Dermis blood vessel endothelial cell (primary cell): ENCODE measurements around the gene APOBEC3A. TPM values are rescaled to one million over a fixed set of nuclear protein-coding genes. Genes with fewer than 3 reads are reported as not detected.
A peak's percentile ranks its signal among the peaks of the same experiment; 100 is the strongest.
"Not testable (repeated sequence)": the region's sequence is repeated elsewhere in the genome, so short reads cannot be mapped to it uniquely, and the experiment has no call there.

ENCODE experiments used
- DNase-seq: peaks from one replicate; pipeline ENCODE4 v3.0.0; 2010
- total RNA-seq: library from RNA; depleted of rRNA; stranded (reverse); fragments of >200 nt; gene quantifications from 2 replicates; pipeline ENCODE4 v1.2.3, GENCODE V29; 2014

Gene APOBEC3A
- total RNA-seq, 1 donor from 2014 or later = not detected

DNA sequence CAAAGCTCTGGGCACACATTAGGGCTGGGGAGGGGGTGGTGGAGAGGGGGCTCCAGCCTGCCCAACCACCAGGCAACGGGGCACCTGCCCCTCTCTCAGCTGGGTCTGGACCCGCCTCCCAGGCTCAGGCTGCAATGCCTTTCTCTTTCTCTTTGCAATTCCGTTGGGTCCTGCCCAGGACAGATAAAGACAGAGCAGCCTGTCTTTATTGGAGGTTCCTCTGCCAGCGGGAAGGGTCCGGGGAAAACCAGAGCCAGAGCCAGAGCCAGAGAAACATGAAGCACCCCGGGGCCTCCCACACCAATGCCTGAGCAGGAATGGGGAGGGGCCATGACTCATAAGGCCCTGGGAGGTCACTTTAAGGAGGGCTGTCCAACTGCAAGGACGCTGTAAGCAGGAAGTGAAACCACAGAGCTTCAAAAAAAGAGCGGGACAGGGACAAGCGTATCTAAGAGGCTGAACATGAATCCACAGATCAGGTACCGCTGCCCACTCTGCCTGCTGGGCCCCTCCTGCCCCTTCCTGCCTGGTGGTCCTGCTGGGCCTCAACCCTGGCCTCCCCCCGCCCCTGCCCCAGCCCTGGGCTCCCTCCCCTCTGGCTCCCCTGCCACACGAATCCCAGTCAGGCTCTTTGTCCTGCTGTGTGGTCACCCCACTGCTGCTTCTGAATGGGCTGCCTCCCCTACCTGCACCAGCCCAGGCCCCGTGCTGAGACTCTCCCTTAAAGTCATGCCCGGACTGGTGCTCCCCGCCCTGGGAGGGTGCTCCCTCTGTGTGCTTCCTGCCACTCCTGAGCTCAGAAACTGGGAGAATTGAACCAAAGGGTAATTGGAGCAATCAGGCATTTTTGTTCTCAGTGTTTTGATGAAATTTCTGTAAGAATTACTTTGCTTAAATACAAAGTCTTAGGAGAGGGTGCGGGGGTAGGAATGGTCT is 24.9 kb downstream of the APOBEC3A start, which contains the start of gene APOBEC3B:
Gene APOBEC3B (plus strand): TSS at position 356 of the 936 bp plus-strand sequence. CDS start 107 bp downstream, at position 463.
- peak; percentile 83 for DNase-seq

DNA sequence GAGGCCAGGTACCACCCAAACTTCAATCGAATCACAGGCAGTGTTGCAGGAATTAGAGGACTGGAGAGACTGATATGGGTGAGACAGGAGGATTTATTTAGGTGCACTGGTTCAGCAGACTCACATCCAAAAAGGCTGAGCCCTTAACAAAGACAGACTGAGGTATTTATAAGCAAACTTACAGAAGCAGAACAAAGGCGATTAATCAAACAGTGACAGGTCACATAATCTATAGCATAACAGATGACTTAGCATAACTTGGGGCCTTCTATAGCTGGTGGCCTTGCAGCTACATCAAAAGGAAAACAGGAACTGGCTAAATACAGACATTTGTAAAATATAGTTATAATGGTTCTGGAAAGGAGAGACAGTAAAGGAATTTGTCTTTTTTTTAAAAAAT is 26.8 kb downstream of the APOBEC3A start:
- no peak for DNase-seq

DNA sequence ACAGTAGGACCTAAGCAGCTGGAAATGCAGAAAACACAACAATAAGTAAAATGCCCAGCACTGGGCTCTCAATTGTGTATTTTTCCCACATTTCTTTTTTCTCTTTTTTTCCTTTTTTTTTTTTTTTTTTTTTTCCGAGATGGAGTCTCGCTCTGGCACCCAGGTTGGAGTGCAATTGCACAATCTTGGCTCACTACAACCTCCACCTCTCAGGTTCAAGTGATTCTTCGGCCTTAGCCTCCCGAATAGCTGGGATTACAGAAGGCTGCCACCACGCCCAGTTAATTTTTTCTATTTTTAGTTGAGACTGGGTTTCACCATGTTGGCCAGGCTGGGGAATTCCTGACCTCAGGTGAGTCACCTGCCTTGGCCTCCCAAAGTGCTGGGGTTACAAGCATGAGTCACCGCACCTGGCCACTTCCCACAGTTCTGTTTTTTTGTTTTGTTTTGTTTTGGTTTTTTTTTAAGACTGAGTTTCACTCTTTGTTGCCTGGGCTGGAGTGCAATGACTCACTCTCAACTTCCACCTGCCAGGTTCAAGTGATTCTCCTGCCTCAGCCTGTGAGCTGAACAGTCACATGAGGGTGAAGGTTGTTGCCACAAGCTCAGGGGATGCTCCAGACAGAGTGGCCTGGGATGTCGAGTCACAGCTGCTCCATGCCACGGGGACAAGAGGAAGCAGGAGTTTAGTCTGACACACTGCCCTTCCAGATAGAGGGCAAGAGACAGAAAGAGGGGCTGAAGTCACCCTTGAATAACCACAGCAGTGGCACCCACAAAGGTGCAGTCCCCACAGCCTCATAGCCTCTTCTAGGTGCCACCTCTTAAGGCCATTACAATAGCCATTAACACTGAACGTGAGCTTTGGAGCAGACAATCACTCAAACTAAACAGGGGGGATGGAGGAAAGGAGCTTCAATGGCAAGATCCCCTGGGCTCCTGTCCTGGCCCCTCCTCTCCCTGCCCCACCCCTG is 27.7 kb downstream of the APOBEC3A start:
- DNase-seq = peak; percentile 36

DNA sequence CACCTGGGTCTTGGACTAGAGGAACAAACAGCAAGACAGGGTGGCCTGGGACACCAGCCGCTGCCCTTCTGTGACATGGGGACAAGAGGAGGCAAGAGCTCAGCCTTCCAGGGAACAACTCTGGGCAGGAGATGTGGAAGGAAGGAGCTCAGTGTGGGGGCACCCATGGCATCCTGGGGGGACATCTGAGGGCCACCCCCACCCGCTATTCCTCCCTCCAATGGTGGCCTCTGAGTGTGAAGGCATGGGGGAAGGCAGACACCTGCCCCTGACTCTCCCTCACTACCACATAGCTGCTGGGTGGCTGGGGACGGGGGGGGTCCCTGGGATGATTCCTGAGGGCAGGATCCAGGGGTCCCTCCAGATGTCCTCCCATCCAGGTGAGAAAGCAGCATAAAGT is 29.2 kb downstream of the APOBEC3A start:
- DNase-seq = no peak

DNA sequence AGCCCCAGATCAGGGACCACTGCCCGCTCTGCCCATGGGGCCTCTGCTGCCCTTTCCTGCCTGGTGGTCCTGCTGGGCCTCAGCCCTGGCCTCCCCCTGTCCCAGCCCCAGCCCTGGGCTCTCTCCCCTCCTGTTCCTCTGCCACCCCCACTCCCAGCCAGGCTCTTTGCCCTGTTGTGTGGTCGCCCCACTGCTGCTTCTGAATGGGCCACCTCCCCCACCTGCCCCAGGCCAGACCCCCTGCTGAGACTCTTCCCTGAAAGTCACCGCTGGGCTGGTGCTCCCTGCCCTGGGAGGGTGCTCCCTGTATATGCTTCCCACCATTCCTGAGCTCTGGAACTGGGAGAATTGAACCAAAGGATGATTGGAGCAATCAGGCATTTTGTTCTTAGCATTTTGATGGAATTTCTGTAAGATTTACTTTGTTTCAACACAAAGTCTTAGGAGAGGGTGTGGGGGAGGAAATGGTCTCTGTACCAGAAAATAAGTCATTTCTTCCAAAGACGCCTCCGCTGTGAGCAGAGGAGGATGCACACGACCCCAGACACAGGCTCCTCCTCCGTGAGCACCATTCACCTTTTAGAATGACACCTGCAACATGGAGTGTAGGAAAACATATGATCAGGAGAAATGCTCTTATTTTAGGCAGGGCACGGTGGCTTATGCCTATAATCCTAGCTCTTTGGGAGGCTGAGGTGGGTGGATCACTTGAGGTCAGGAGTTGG is 29.9 kb downstream of the APOBEC3A start:
- no peak for DNase-seq

DNA sequence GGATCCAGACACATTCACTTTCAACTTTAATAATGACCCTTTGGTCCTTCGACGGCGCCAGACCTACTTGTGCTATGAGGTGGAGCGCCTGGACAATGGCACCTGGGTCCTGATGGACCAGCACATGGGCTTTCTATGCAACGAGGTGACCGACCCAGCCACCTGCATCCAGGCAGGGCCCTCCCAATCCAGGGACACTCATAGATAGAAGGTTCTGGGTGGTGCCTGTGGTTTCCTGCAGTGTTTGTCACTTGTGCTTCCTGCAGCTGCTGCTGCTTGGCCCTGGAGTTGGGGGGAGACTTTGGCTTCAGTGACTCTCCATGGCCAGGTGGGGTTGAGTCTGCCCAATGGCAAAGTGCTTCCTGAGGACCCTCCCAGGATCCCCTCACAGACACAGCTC is 32.1 kb downstream of the APOBEC3A start:
- DNase-seq = no peak

DNA sequence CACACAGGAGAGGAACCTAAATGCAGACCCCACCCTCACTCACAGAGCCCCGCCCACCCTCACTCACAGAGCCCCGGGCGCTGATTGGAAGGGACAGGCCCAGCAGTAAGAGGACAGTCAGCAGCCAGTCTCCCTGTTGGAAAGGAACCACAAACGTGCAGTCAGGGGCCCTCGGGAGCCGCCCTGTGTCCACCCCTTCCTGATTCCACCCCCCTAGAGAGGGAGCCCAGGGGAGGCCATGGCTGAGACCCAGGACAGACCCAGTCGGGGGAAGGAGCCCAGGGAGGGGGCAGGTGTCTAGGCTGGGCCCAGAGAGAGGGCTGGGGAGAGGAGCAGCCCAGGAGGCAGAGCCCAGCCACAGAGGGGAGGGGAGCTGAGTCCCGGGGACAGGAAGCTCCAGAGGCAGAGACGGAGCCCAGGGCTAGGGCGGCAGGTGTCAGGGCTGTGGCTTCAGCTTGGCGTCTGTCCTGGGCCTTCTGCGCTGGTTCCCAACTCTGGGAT is 35.5 kb downstream of the APOBEC3A start:
- not testable (repeated sequence) for DNase-seq

DNA sequence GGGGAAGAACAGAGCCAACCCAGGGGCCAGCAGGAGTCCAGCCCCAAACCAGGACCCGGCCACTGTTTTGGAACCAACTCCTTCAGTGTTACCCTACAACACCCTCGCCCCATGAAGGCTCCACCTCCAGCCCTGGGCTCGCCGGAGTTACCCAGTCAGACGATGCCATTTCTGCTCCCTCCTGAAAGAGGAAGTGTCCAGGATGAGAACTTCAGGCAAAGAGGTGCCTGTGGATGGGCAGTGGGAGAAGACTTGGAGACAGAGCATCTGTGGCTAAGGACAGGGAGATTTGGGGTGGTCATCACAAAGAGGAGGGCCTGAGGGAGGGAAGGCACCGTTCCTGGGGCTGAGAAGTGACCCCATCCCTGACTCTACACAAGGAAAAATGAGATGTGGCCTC is 38.7 kb downstream of the APOBEC3A start:
- no peak for DNase-seq

DNA sequence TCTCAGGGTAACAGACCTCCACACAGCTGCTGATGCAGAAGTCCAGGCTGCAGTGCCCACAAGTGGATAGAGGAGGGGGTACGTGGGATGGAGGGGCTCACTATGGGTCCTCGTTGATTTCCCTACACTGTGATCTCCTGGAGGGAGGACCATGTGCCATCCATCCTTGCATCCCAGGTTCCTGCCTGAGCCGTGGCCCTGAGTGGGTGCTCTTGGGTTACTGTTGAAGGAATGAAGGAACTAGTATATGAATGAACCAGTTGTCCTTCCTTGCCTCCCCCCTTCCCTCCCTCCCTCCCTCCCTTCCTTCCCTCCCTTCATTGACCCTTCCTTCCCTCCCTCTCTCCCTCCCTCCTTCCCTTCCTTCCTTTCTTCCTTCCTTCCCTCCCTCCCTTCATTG is 40.1 kb downstream of the APOBEC3A start:
- no peak for DNase-seq

DNA sequence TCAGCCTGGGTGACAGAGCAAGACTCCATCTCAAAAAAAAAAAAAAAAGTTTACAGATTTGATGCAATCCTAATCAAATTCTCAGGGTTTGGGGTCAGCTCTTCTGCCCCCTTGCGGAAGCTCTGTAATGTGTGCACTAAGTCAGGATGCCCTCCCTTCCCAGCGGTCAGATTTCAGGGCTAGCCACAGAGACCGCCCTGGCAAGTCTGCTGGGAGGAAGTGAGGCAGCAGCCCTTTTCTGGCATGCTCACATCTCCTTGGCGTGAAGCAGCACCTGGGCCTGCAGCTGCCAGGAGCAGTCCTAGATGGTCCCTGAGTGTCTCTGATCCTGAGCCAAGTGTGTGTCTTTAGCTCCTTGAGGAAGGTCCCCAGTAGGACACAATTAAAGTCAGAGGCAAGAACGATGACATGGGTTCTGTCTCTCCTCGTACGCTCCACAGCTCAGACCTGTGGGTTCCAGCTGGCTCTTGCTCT is 45.8 kb downstream of the APOBEC3A start:
- peak; percentile 90 for DNase-seq

DNA sequence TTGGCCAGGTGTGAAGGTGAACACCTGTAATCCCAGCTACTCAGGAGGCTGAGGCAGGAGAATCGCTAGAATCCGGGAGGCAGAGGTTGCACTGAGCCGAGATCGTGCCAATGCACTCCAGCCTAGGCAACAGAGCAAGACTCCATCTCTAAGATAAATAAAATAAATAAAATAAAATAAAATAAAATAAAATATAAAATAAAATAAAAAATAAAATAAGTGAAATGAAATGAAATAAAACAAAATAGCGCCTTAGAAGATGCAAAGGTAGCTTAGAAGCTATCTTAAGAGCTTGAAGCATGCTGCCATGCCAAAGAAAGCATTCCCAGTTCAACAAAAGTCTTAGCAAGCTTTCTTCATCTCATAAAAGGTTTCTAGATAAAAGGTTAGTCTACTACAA is 49.8 kb downstream of the APOBEC3A start:
- no peak for DNase-seq

DNA sequence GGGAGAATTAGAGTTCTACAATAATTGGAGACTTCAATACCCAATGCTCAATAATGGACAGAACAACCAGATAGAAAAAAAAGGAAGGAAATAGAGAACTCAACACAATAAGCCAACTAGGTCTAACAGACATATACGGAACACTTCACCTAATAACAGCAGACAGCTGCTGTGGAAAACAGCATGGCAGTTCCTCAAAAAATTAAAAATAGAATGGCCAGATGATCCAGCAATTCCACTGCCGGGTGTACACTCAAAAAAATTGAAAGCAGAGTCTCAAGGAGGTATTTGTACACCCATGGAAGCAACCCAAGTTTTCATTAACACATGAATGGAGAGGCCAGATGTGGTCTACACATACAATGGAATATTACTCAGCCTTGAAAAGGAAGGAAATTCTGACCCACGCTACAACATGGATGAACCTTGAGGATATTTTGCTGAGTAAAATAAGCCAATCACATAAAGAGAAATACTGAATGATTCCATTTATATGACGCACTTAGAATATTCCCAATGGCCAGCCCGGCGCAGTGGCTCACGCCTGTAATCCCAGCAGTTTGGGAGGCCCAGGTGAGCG is 51.0 kb downstream of the APOBEC3A start:
- not testable (repeated sequence) for DNase-seq

DNA sequence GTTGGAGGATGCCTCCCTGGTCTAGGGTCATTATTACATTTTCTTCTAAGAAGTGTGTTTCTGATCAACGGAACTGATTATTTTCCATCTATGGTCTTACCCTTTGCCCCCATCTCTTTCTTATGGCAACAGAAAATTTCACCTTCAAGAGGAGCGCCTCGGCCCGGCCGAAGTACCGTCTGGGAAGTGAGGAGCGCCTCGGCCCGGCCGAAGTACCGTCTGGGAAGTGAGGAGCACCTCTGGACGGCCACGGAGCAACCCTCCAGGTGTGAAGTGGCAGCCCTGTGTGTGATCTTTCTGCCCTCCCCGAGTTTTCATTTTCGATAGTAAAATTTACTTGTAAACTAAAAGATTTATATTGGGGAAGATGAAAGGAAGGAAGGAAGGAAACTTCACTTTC is 53.5 kb downstream of the APOBEC3A start:
- no peak for DNase-seq

Other genes with a start within 250 kb of the APOBEC3A start
- 186 and 260 TPM in 2 replicates for gene SUN2, start 201.6 kb upstream of the APOBEC3A start, total RNA-seq
- 15.3 and 16.3 TPM in 2 replicates for gene DNAL4, start 163.5 kb upstream of the APOBEC3A start, total RNA-seq
- gene NPTXR, start 113.6 kb upstream of the APOBEC3A start, total RNA-seq = 0.34 and 0.84 TPM in 2 replicates
- 22.1 and 32.4 TPM in 2 replicates for gene CBX6, start 85.4 kb upstream of the APOBEC3A start, total RNA-seq
- gene APOBEC3B, start 24.7 kb downstream of the APOBEC3A start, total RNA-seq = under 0.01 and 2.5 TPM in 2 replicates
- 0.68 and 3.9 TPM in 2 replicates for gene APOBEC3C, start 56.6 kb downstream of the APOBEC3A start, total RNA-seq
- gene APOBEC3D, start 63.5 kb downstream of the APOBEC3A start, total RNA-seq = 1.3 and 3.4 TPM in 2 replicates
- 2.7 and 4.8 TPM in 2 replicates for gene APOBEC3F, start 83.3 kb downstream of the APOBEC3A start, total RNA-seq
- 6.0 and 10.0 TPM in 2 replicates for gene APOBEC3G, start 119.7 kb downstream of the APOBEC3A start, total RNA-seq
- not detected in 2 replicates for gene APOBEC3H, start 139.6 kb downstream of the APOBEC3A start, total RNA-seq
- gene CBX7, start 195.1 kb downstream of the APOBEC3A start, total RNA-seq = 6.4 and 9.5 TPM in 2 replicates